GM12878 (cell line): ENCODE results near the gene MPC1. TPM values are rescaled to one million over a fixed set of nuclear protein-coding genes. Genes with fewer than 3 reads are reported as not detected.

Source experiments
- ATAC-seq: fragments of 200-7000 bp; cut with Tn5 transposase; 3 replicates; pipeline ENCODE4 v1.9.1; 2020; ENCODE audit warnings: mild to moderate bottlenecking, moderate library complexity
- BruUV-seq: library from RNA; stranded (reverse); fragments of 400-500 nt; replicated peaks from 2 replicates; lab custom pipeline; 2021; lab: Mats Ljungman, UMichigan
- CTCF ChIA-PET: fragments of 300-600 bp; sonication (Branson Sonifier 250); formaldehyde crosslinking; extraction: SDS; loops from one replicate; lab custom pipeline; 2021; ENCODE audit warnings: inconsistent platforms; lab: Yijun Ruan, JAX
- POLR2A ChIA-PET: fragments of 350-600 bp; formaldehyde crosslinking; extraction: SDS; loops from one replicate; lab custom pipeline; 2021; ENCODE audit warnings: inconsistent platforms; lab: Charles Lee
- RAD21 ChIA-PET: fragments of 300-600 bp; sonication (Branson Sonifier 250); formaldehyde crosslinking; loops from one replicate; lab custom pipeline; 2023; ENCODE audit warnings: antibody characterized with exemption; ENCODE audit not compliant: unreplicated experiment; lab: Charles Lee
- SMC1A ChIA-PET: fragments of 300-600 bp; sonication (Branson Sonifier 250); formaldehyde crosslinking; loops from one replicate; lab custom pipeline; 2023; ENCODE audit not compliant: unreplicated experiment, uncharacterized antibody; lab: Charles Lee
- DNase-seq: peaks from one replicate; pipeline ENCODE4 v3.0.0-alpha.2; 2011; ENCODE audit warnings: low read depth, low spot score
- FAIRE-seq: peaks from 3 replicates; lab custom pipeline; 2011; peaks lifted over from hg19 to GRCh38; lab: Jason Lieb, UNC
- H2AFZ ChIP-seq: 2 replicates; pipeline ENCODE4 v1.6.0; 2011; ENCODE audit warnings: low read depth, low read length, control low read depth; ENCODE audit not compliant: control insufficient read depth
- H3K27ac ChIP-seq: 2 replicates; pipeline ENCODE4 v1.5.1; 2011; ENCODE audit warnings: control low read depth; ENCODE audit not compliant: control insufficient read depth, insufficient read depth
- H3K27me3 ChIP-seq, 2 experiments: replicated peaks in 1 of 2; 2 replicates each; pipeline versions ENCODE4 v1.6.0 to v1.6.1; 2011; ENCODE audit warnings: low read length in 1 of 2; ENCODE audit not compliant: control insufficient read depth in 2 of 2, insufficient read depth in 2 of 2
- H3K36me3 ChIP-seq, 2 experiments: 2 replicates each; pipeline ENCODE4 v1.5.1; 2011; ENCODE audit warnings: low read length in 1 of 2; ENCODE audit not compliant: control insufficient read depth in 2 of 2, insufficient read depth in 2 of 2
- H3K4me1 ChIP-seq: 2 replicates; pipeline ENCODE4 v1.6.1; 2011; ENCODE audit warnings: mild to moderate bottlenecking, low read length, moderate library complexity, mixed read lengths; ENCODE audit not compliant: control insufficient read depth, insufficient read depth
- H3K4me2 ChIP-seq: 2 replicates; pipeline ENCODE4 v1.6.0; 2011; ENCODE audit warnings: control low read depth; ENCODE audit not compliant: control insufficient read depth, insufficient read depth
- H3K4me3 ChIP-seq: fragments of 200-600 bp; sonication (generic); 2 replicates; pipeline ENCODE4 v1.5.1; 2016
- H3K79me2 ChIP-seq: 2 replicates; pipeline ENCODE4 v1.6.0; 2011; ENCODE audit warnings: low read length; ENCODE audit not compliant: control insufficient read depth, insufficient read depth
- H3K9ac ChIP-seq: 2 replicates; pipeline ENCODE4 v1.8.0; 2011; ENCODE audit warnings: low read length, control low read depth, mixed read lengths; ENCODE audit not compliant: control insufficient read depth, insufficient read depth
- H3K9me3 ChIP-seq: replicated peaks from 3 replicates; pipeline ENCODE4 v1.5.1; 2011; ENCODE audit warnings: mild to moderate bottlenecking, low read length; ENCODE audit not compliant: control insufficient read depth, insufficient read depth
- H4K20me1 ChIP-seq: 2 replicates; pipeline ENCODE4 v1.6.0; 2011; ENCODE audit not compliant: control insufficient read depth, insufficient read depth
- ATF2 ChIP-seq: IDR thresholded peaks from 2 replicates; pipeline ENCODE4 v1.6.1; 2012; ENCODE audit warnings: low read length, inconsistent platforms
- ETV6 ChIP-seq, 2 experiments: fragments of 450-650 bp in 1 of 2; IDR thresholded peaks in 1 of 2; conservative IDR thresholded peaks in 1 of 2; 2 replicates each; pipeline ENCODE4 v1.6.1; 2014; ENCODE audit warnings: antibody characterized with exemption in 1 of 2, borderline replicate concordance in 1 of 2, low read depth in 1 of 2, mild to moderate bottlenecking in 1 of 2, moderate library complexity in 1 of 2
- LARP7 ChIP-seq: fragments of 450-650 bp; IDR thresholded peaks from 2 replicates; pipeline ENCODE4 v1.6.1; 2017; ENCODE audit warnings: mild to moderate bottlenecking
- MXI1 ChIP-seq: fragments of 150-350 bp; IDR thresholded peaks from 2 replicates; pipeline ENCODE4 v1.6.1; 2011; ENCODE audit warnings: low read depth, mild to moderate bottlenecking, inconsistent platforms, low read length, improper control_type of control experiment
- NBN ChIP-seq: fragments of 450-650 bp; IDR thresholded peaks from 2 replicates; pipeline ENCODE4 v1.6.1; 2016
- NFYA ChIP-seq: IDR thresholded peaks from 2 replicates; pipeline ENCODE4 v1.6.1; 2011; ENCODE audit warnings: low read depth, mild to moderate bottlenecking, low read length, improper control_type of control experiment, borderline replicate concordance
- NR2C1 ChIP-seq: fragments of 450-650 bp; IDR thresholded peaks from 2 replicates; pipeline ENCODE4 v1.6.1; 2017; ENCODE audit warnings: antibody characterized with exemption, mild to moderate bottlenecking, moderate library complexity
- POLR2AphosphoS5 ChIP-seq: IDR thresholded peaks from 2 replicates; pipeline ENCODE4 v1.6.1; 2011; ENCODE audit warnings: mild to moderate bottlenecking, low read length, inconsistent platforms
- RELA ChIP-seq: fragments of 450-650 bp; IDR thresholded peaks from 2 replicates; pipeline ENCODE4 v1.8.0; 2014; ENCODE audit warnings: borderline replicate concordance; ENCODE audit not compliant: partially characterized antibody
- SP1 ChIP-seq: IDR thresholded peaks from one replicate; pipeline ENCODE4 v1.6.1; 2011; ENCODE audit warnings: low read depth, low read length
- STAT1 ChIP-seq: fragments of 450-650 bp; conservative IDR thresholded peaks from 2 replicates; pipeline ENCODE4 v1.6.1; 2014; ENCODE audit warnings: antibody characterized with exemption, mild to moderate bottlenecking
- ZBED1 ChIP-seq: IDR thresholded peaks from 2 replicates; pipeline ENCODE4 v1.6.1; 2016; ENCODE audit warnings: borderline replicate concordance
- ZNF592 ChIP-seq: fragments of 450-650 bp; IDR thresholded peaks from 2 replicates; pipeline ENCODE4 v1.6.1; 2017; ENCODE audit warnings: mild to moderate bottlenecking, moderate library complexity
- WGBS: methylation state at CpG from one replicate; pipeline ENCODE4 v1.1.6; 2016; ENCODE audit warnings: low lambda C conversion rate; ENCODE audit not compliant: insufficient replicate concordance, insufficient coverage; ENCODE audit errors: missing lambda C conversion rate; 5-methylcytosine and 5-hydroxymethylcytosine counted together
- in situ Hi-C: fragments of 300-500 bp; cut with MboI; formaldehyde crosslinking; loops from 9 replicates; pipeline ENCODE4 v1.14.3; 2018; ENCODE audit warnings: mixed read lengths
- intact Hi-C: fragments of 100-400 bp; cut with micrococcal nuclease; formaldehyde crosslinking; loops from one replicate; pipeline ENCODE4 v1.14.2; 2022; ENCODE audit not compliant: unreplicated experiment
- polyA plus RNA-seq, 11 experiments: library from polyadenylated mRNA; depleted of rRNA in 4 of 11; unstranded in 6 of 11; stranded (reverse) in 5 of 11; fragments of >200 nt; fragmentation: Nextera tagmentation in 4 of 11; fragmentation: Illumina TruSeq in 1 of 11; extraction: Ambion mirVana in 4 of 11; extraction: Trizol in 1 of 11; gene quantifications; 1 replicate in 1 of 11; 2 replicates in 10 of 11; pipeline versions ENCODE4 v1.2.1 to v1.2.3, GENCODE V29; 2011 to 2016; ENCODE audit warnings: inconsistent platforms in 2 of 11, missing spikeins in 2 of 11, low read depth in 1 of 11
- total RNA-seq, 4 experiments: library from RNA; depleted of rRNA in 3 of 4; stranded (reverse); fragments of >200 nt in 3 of 4; fragmentation: Illumina TruSeq in 1 of 4; extraction: Trizol in 1 of 4; gene quantifications; 2 replicates each; pipeline versions ENCODE4 v1.2.1 to v1.2.3, GENCODE V29; 2013 to 2021

The MPC1 gene
- total and polyA plus RNA-seq, 10 of the 15 experiments (the other 5 are each of a cell fraction or from before 2014, with no cell fraction given): 53.2 to 177 (median 78.8) TPM

- ATAC-seq: no peak
- ChIA-PET CTCF (interaction anchor here (1.4 to 3.4 kb wide), 3 partner anchors 9 to 57 kb away, joined by 3 to 18 read pairs (median 4); no protein-coding TSS in a partner anchor), RAD21 (no interaction called here), SMC1A (interaction anchor here (2.0 kb wide), 1 partner anchor 11 kb away, joined by 7 read pairs; no protein-coding TSS in a partner anchor), POLR2A (no interaction called here)
- Histone ChIP-seq H2AFZ (no peak overlapping the region), H3K4me2 (no peak overlapping the region), H3K4me3 (no peak overlapping the region), H3K36me3 (peaks cover 0 to 10% of the 10 kb centered on the region in 2 experiments; a peak in 2 of 4 replicates), H4K20me1 (no peaks in the 10 kb centered on the region), H3K27me3 (no peaks in the 10 kb centered on the region), H3K9ac (no peak overlapping the region), H3K9me3 (no peaks in the 10 kb centered on the region), H3K27ac (no peak overlapping the region), H3K79me2 (no peaks in the 10 kb centered on the region; the same call in 1 of the 2 replicates), H3K4me1 (no peaks in the 10 kb centered on the region)
- no peak for DNase-seq
- no TSS peak for BruUV-seq
- intact Hi-C loops (no loop called here), in situ Hi-C loops (no loop called here)
- 97% methylated on average over 3 of the region's 3 CpGs for WGBS
- TF ChIP-seq NR2C1 (no peak), ZBED1 (no peak), LARP7 (no peak), NBN (no peak)
- no peak for FAIRE-seq
These were observed 12.3 kb downstream of the MPC1 start for GRCh38 chr6:166370489-166370888.

- no peak for FAIRE-seq
- SMC1A ChIA-PET: no interaction called here
- Histone ChIP-seq H3K79me2 (no peaks in the 10 kb centered on the region; the same call in 1 of the 2 replicates), H2AFZ (no peak overlapping the region), H3K4me3 (no peak overlapping the region), H3K27me3 (no peaks in the 10 kb centered on the region), H3K9me3 (no peaks in the 10 kb centered on the region), H3K4me2 (no peak overlapping the region), H3K4me1 (no peaks in the 10 kb centered on the region), H3K36me3 (peaks cover 0 to 14% of the 10 kb centered on the region in 2 experiments; a peak in 2 of 4 replicates), H3K27ac (no peak overlapping the region), H4K20me1 (no peaks in the 10 kb centered on the region), H3K9ac (no peak overlapping the region)
- in situ Hi-C loops: no loop called here
- RAD21 ChIA-PET: interaction anchor here (1.1 kb wide), 1 partner anchor 12 kb away, joined by 3 read pairs; no protein-coding TSS in a partner anchor
- WGBS: 79% methylated on average over 3 of the region's 3 CpGs
- POLR2A ChIA-PET: no interaction called here
- intact Hi-C loops: no loop called here
- ATAC-seq: no peak
- CTCF ChIA-PET: no interaction called here
- BruUV-seq: no TSS peak
- DNase-seq: no peak
- TF ChIP-seq ZNF592 (no peak), ATF2 (no peak), MXI1 (no peak), NFYA (no peak), POLR2AphosphoS5 (no peak), STAT1 (no peak), RELA (no peak), ETV6 (conservative IDR thresholded peaks at IDR 0.05 in 1 of 2, IDR thresholded peaks at IDR 0.05 in 1 of 2; ENCODE audit: borderline replicate concordance in 1 of 2, low read depth in 1 of 2) (no peak), SP1 (no peak)
These were observed 13.0 kb downstream of the MPC1 start for GRCh38 chr6:166369782-166370181.
